Loucy (cell line): ENCODE results near the gene AXDND1.
"Not testable (repeated sequence)": the region's sequence is repeated elsewhere in the genome, so short reads cannot be mapped to it uniquely, and the experiment has no call there.

Experiments
- H2AFZ ChIP-seq: fragments of 200-600 bp; sonication (generic); 2 replicates; pipeline ENCODE4 v1.6.0; 2016; ENCODE audit warnings: antibody characterized with exemption, mild to moderate bottlenecking, low read length, moderate library complexity
- H3F3A ChIP-seq: fragments of 200-600 bp; 2 replicates; pipeline ENCODE4 v1.6.0; 2016; ENCODE audit warnings: antibody characterized with exemption, low read depth, mild to moderate bottlenecking
- H3K27me3 ChIP-seq: fragments of 200-600 bp; sonication (generic); 2 replicates; pipeline ENCODE4 v1.6.1; 2014; ENCODE audit warnings: low read length, mild to moderate bottlenecking; ENCODE audit not compliant: insufficient read depth, poor library complexity, severe bottlenecking
- H3K36me3 ChIP-seq: fragments of 200-600 bp; sonication (generic); 2 replicates; pipeline ENCODE4 v1.6.1; 2016; ENCODE audit warnings: low read length; ENCODE audit not compliant: insufficient read depth
- H3K4me1 ChIP-seq: fragments of 200-600 bp; sonication (generic); 2 replicates; pipeline ENCODE4 v1.5.1; 2014; ENCODE audit warnings: low read length, mild to moderate bottlenecking; ENCODE audit not compliant: insufficient read depth, poor library complexity, severe bottlenecking
- H3K4me2 ChIP-seq: fragments of 200-600 bp; sonication (generic); 2 replicates; pipeline ENCODE4 v1.6.0; 2014; ENCODE audit warnings: antibody characterized with exemption, low read length, low read depth, mild to moderate bottlenecking; ENCODE audit not compliant: poor library complexity, severe bottlenecking
- H3K4me3 ChIP-seq: fragments of 200-600 bp; sonication (generic); 2 replicates; pipeline ENCODE4 v1.5.1; 2014; ENCODE audit warnings: low read length, mild to moderate bottlenecking, mixed read lengths; ENCODE audit not compliant: poor library complexity, severe bottlenecking
- H3K79me2 ChIP-seq: fragments of 200-600 bp; sonication (generic); 2 replicates; pipeline ENCODE4 v1.6.1; 2014; ENCODE audit warnings: low read length; ENCODE audit not compliant: insufficient read depth
- H3K9ac ChIP-seq: fragments of 200-600 bp; sonication (generic); 2 replicates; pipeline ENCODE4 v1.6.0; 2014; ENCODE audit warnings: mild to moderate bottlenecking, low read depth, low read length, moderate library complexity; ENCODE audit not compliant: poor library complexity, severe bottlenecking
- H3K9me2 ChIP-seq: fragments of 200-600 bp; sonication (generic); replicated peaks from 2 replicates; pipeline ENCODE4 v1.6.1; 2016; ENCODE audit warnings: low read depth, low read length, mixed read lengths
- H3K9me3 ChIP-seq: fragments of 200-600 bp; sonication (generic); 2 replicates; pipeline ENCODE4 v1.6.1; 2014; ENCODE audit warnings: mild to moderate bottlenecking, antibody characterized with exemption, low read length, low read depth; ENCODE audit not compliant: insufficient read depth
- H4K20me1 ChIP-seq: fragments of 200-600 bp; sonication (generic); 2 replicates; pipeline ENCODE4 v1.6.0; 2014; ENCODE audit warnings: antibody characterized with exemption, low read length, mild to moderate bottlenecking; ENCODE audit not compliant: insufficient read depth, poor library complexity, severe bottlenecking
- EZH2phosphoT487 ChIP-seq: fragments of 200-600 bp; IDR thresholded peaks from 2 replicates; pipeline ENCODE4 v1.6.1; 2018; ENCODE audit warnings: antibody characterized with exemption, mild to moderate bottlenecking, moderate library complexity, borderline replicate concordance
- TF ChIP-seq, protein P1 (sequence below): fragments of 200-600 bp; sonication (generic); conservative IDR thresholded peaks from 2 replicates; pipeline ENCODE4 v1.5.1; 2014; ENCODE audit warnings: mild to moderate bottlenecking, antibody characterized with exemption, low read length

Gene AXDND1

DNA sequence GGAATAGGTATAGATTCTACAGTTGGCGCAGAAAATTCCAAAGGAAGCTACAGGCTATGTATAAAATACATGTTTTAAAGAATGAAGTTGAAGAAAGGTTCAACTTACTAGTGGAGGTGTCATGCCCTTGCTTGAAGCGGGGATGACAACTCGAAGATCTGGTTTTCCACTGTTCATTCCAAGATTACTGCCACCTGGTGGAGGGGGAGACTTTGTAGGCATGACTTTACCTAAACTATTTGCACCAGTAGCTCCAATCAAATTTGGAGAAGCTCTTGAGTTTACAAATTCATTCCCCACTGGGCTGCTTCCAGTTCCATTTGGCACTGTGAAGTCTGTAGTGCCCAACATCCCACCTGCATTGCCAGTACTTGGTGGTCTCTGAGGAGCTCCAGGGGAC lies 81.7 kb downstream of the AXDND1 start:
- no peak overlapping the region for H2AFZ ChIP-seq
- H3K79me2 ChIP-seq, result no peaks in the 10 kb centered on the region
- H3K9me2 ChIP-seq, result no peaks in the 10 kb centered on the region
- H3K27me3 ChIP-seq, result no peaks in the 10 kb centered on the region
- no peaks in the 10 kb centered on the region for H3K4me1 ChIP-seq
- no peak overlapping the region for H3K4me2 ChIP-seq
- no peak overlapping the region for H3K9ac ChIP-seq
- no peak for TF ChIP-seq EZH2phosphoT487
- TF ChIP-seq, protein P1, sequence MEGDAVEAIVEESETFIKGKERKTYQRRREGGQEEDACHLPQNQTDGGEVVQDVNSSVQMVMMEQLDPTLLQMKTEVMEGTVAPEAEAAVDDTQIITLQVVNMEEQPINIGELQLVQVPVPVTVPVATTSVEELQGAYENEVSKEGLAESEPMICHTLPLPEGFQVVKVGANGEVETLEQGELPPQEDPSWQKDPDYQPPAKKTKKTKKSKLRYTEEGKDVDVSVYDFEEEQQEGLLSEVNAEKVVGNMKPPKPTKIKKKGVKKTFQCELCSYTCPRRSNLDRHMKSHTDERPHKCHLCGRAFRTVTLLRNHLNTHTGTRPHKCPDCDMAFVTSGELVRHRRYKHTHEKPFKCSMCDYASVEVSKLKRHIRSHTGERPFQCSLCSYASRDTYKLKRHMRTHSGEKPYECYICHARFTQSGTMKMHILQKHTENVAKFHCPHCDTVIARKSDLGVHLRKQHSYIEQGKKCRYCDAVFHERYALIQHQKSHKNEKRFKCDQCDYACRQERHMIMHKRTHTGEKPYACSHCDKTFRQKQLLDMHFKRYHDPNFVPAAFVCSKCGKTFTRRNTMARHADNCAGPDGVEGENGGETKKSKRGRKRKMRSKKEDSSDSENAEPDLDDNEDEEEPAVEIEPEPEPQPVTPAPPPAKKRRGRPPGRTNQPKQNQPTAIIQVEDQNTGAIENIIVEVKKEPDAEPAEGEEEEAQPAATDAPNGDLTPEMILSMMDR, result peak; percentile 54
- H3F3A ChIP-seq, result no peaks in the 10 kb centered on the region
- no peak overlapping the region for H3K4me3 ChIP-seq
- H3K9me3 ChIP-seq, result no peaks in the 10 kb centered on the region
- H4K20me1 ChIP-seq, result no peaks in the 10 kb centered on the region
- no peaks in the 10 kb centered on the region for H3K36me3 ChIP-seq

DNA sequence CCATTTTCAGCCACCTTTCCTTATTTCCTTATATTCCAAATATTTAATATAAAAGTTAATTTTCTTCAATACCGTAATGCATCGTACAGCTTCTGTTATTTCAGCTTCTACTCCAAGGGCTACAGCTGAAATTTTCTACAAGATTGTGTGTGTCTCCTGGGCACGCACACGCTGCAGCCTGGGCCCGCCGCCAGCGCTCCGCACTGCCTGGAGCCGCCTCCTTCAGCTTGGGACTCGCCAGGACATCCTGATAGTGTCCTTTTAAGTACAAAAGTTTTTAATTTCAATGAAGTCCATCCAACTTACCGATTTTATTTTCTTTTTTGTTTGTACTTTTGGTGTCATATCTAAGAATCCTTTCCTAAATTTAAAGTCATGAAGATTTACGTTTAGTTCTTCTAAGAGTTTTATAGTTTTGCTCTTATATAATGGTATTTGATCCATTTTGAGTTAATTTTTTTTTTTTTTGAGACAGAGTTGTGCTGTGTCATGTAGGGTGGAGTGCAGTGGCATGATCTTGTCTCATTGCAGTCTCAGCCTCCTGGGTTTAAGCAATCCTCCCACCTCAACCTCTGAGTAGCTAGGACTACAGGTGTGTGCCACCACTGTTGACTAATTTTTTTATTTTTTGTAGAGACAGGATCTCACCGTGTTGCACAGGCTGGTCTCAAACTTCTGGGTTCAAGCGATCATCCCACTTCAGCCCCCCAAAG lies 82.8 kb downstream of the AXDND1 start:
- no peak overlapping the region for H3K9ac ChIP-seq
- no peak overlapping the region for H2AFZ ChIP-seq
- H3K36me3 ChIP-seq, result no peaks in the 10 kb centered on the region
- H3K9me3 ChIP-seq, result no peaks in the 10 kb centered on the region
- H3K4me1 ChIP-seq, result no peaks in the 10 kb centered on the region
- H3F3A ChIP-seq, result no peaks in the 10 kb centered on the region
- H3K4me2 ChIP-seq, result no peak overlapping the region
- H3K9me2 ChIP-seq, result no peaks in the 10 kb centered on the region
- H3K27me3 ChIP-seq, result no peaks in the 10 kb centered on the region
- TF ChIP-seq EZH2phosphoT487, result no peak
- TF ChIP-seq, protein P1, result no peak
- H4K20me1 ChIP-seq, result no peaks in the 10 kb centered on the region
- no peaks in the 10 kb centered on the region for H3K79me2 ChIP-seq
- no peak overlapping the region for H3K4me3 ChIP-seq

DNA sequence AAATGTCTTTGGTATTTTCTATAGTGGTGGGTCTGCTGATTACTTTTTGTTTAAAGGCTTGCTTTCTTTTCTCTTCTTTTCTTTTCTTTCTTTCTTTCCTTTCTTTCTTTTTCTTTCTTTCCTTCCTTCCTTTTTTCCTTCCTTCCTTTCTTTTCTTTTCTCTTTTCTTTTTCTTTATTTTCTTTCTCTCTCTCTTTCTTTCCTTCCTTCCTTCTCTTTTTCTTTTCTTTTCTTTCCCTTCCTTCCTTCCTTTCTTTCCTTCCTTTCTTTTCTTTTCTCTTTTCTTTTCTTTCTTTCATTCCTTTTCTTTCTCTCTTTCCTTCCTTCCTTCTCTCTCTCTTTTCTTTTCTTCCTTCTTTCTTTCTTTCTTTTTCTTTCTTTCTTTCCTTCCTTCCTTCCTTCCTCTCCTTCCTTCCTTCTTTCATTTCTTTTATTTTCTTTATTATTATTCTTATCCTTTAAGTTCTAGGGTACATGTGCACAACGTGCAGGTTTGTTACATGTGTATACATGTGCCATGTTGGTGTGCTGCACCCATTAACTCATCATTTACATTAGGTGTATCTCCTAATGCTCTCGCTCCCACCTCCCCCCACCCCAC lies 93.9 kb downstream of the AXDND1 start:
- not testable (repeated sequence) for H3K4me3 ChIP-seq, H3K36me3 ChIP-seq, H3K9me3 ChIP-seq

DNA sequence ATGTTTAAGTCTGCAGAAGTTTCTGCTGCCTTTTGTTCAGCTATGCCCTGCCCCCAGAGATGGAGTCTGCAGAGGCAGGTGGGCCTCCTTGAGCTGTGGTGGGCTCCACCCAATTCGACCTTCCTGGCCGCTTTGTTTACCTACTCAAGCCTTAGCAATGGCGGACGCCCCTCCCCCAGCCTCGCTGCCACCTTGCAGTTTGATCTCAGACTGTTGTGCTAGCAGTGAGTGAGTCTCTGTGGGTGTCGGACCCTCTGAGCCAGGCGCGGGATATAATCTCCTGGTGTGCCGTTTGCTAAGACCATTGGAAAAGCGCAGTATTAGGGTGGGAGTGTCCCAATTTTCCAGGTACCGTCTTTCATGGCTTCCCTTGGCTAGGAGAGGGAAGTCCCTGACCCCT lies 99.9 kb downstream of the AXDND1 start:
- H3K9me2 ChIP-seq, H3K79me2 ChIP-seq, H3K4me3 ChIP-seq, H4K20me1 ChIP-seq, H2AFZ ChIP-seq, H3K4me1 ChIP-seq, H3K4me2 ChIP-seq, H3K9ac ChIP-seq, H3F3A ChIP-seq, H3K9me3 ChIP-seq, H3K36me3 ChIP-seq, H3K27me3 ChIP-seq: not testable (repeated sequence)

More for the DNA sequence above, 93.9 kb downstream of the AXDND1 start:
- not testable (repeated sequence) for H3K9ac ChIP-seq, H4K20me1 ChIP-seq, H3K9me2 ChIP-seq, H3F3A ChIP-seq, H3K4me2 ChIP-seq, H3K4me1 ChIP-seq, H3K79me2 ChIP-seq, H3K27me3 ChIP-seq, H2AFZ ChIP-seq
